Tibial nerve (tissue), 4 donors: ENCODE data around the gene RYR1. TPM values are rescaled to one million over a fixed set of nuclear protein-coding genes. Genes with fewer than 3 reads are reported as not detected.
"Not testable (repeated sequence)": the region's sequence is repeated elsewhere in the genome, so short reads cannot be mapped to it uniquely, and the experiment has no call there.

Experiments
- DNase-seq, 2 donors: peaks; one replicate each; pipeline ENCODE4 v3.0.0-alpha.2; 2019; ENCODE audit warnings: low spot score in 2 of 2
- H3K27ac ChIP-seq, 4 donors: fragments of 200-600 bp; sonication (generic) in 3 of 4; one replicate each; pipeline ENCODE4 v1.5.1; 2017 to 2019; ENCODE audit warnings: mild to moderate bottlenecking in 1 of 4
- H3K27me3 ChIP-seq, 2 donors: fragments of 200-600 bp; sonication (generic) in 1 of 2; one replicate each; pipeline versions ENCODE4 v1.5.1 to v1.6.0; 2017 to 2019
- H3K36me3 ChIP-seq, 3 donors: fragments of 200-600 bp; sonication (generic); one replicate each; pipeline ENCODE4 v1.5.1; 2018 to 2019
- H3K4me1 ChIP-seq, 4 donors: fragments of 200-600 bp; sonication (generic) in 3 of 4; one replicate each; pipeline ENCODE4 v1.5.1; 2017 to 2019
- H3K4me3 ChIP-seq, 4 donors: fragments of 200-600 bp; sonication (generic) in 3 of 4; one replicate each; pipeline ENCODE4 v1.5.1; 2017 to 2019; ENCODE audit warnings: mild to moderate bottlenecking in 1 of 4, moderate library complexity in 1 of 4
- H3K9me3 ChIP-seq, 4 donors: fragments of 200-600 bp; sonication (generic) in 3 of 4; one replicate each; pipeline ENCODE4 v1.5.1; 2017 to 2019
- EP300 ChIP-seq, 2 donors: sonication (generic); formaldehyde crosslinking; IDR thresholded peaks; one replicate each; pipeline ENCODE4 v1.6.1; 2017; ENCODE audit warnings: antibody characterized with exemption in 2 of 2, mild to moderate bottlenecking in 1 of 2
- POLR2A ChIP-seq, 2 donors: fragments of 450-650 bp; IDR thresholded peaks; one replicate each; pipeline ENCODE4 v1.6.1; 2017; ENCODE audit warnings: antibody characterized with exemption in 2 of 2, mild to moderate bottlenecking in 2 of 2, moderate library complexity in 2 of 2
- WGBS, 2 donors: methylation state at CpG; one replicate each; pipeline ENCODE4 v1.1.5; 2018; 5-methylcytosine and 5-hydroxymethylcytosine counted together
- total RNA-seq, 4 donors: library from RNA; depleted of rRNA; stranded (reverse); fragments of >200 nt; gene quantifications; one replicate each; pipeline ENCODE4 v1.1.0, GENCODE V29; 2016
- TF ChIP-seq, protein P1 (sequence below), 5 experiments: fragments of 200-600 bp in 3 of 5; fragments of 450-650 bp in 2 of 5; sonication (generic) in 3 of 5; IDR thresholded peaks; one replicate each; pipeline ENCODE4 v1.5.1; 2016 to 2019; ENCODE audit warnings: antibody characterized with exemption in 5 of 5, mild to moderate bottlenecking in 3 of 5, moderate library complexity in 2 of 5

The RYR1 gene
- total RNA-seq, 4 donors from 2014 or later: 5.7 to 18.1 (median 12.0) TPM

DNA sequence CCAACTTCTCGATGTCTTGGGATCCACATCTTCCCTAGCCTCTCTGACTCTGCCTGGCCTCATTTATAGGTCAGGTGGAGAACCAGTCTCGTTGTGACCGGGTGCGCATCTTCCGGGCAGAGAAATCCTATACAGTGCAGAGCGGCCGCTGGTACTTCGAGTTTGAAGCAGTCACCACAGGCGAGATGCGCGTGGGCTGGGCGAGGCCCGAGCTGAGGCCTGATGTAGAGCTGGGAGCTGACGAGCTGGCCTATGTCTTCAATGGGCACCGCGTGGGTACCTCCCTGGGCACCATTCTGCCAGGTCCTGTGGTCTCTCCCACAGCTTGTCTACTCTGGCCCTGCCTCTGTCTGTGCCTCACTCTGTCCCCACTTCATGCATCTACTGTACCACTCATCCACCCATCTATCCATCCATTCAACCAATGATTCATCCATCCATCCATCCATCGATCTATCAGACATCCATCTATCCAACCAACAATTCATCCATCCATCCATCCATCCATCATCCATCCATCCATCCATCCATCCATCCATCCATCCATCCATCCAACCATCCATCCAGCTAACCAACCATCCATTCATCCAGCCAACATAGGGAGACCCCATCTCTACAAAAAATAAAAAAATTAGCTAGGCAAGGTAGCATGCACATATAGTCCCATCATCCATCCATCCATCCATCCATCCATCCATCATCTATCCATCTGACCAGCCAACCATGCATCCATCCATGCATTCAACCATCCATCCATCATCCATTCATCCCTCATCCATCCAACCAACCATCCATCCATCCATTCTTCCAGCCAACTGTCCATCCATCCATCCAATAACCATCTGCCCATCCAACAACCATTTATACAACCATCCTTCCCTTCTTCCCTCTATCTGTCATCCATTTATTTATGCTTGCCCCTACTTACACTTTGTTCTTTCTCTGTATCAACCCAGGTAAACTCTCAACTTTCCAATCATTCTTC, 34.3 kb downstream of the RYR1 start:
- H3K4me3 ChIP-seq: no peak overlapping the region
- H3K27ac ChIP-seq: no peak overlapping the region
- DNase-seq: no peak
- peaks cover 0 to 4% (median 0%) of the 10 kb centered on the region in 4 donors for H3K9me3 ChIP-seq
- 93 to 96% methylated on average over 17 of the region's 17 CpGs for WGBS, 2 donors
- H3K27me3 ChIP-seq: peaks cover 0 to 4% of the 10 kb centered on the region in 2 donors
- H3K4me1 ChIP-seq: no peaks in the 10 kb centered on the region
- H3K36me3 ChIP-seq: no peaks in the 10 kb centered on the region
- no peak for TF ChIP-seq POLR2A (IDR thresholded peaks at IDR 0.05)
- TF ChIP-seq, protein P1, sequence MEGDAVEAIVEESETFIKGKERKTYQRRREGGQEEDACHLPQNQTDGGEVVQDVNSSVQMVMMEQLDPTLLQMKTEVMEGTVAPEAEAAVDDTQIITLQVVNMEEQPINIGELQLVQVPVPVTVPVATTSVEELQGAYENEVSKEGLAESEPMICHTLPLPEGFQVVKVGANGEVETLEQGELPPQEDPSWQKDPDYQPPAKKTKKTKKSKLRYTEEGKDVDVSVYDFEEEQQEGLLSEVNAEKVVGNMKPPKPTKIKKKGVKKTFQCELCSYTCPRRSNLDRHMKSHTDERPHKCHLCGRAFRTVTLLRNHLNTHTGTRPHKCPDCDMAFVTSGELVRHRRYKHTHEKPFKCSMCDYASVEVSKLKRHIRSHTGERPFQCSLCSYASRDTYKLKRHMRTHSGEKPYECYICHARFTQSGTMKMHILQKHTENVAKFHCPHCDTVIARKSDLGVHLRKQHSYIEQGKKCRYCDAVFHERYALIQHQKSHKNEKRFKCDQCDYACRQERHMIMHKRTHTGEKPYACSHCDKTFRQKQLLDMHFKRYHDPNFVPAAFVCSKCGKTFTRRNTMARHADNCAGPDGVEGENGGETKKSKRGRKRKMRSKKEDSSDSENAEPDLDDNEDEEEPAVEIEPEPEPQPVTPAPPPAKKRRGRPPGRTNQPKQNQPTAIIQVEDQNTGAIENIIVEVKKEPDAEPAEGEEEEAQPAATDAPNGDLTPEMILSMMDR (IDR thresholded peaks at IDR 0.05): no peak
- TF ChIP-seq EP300 (IDR thresholded peaks at IDR 0.05): no peak

DNA sequence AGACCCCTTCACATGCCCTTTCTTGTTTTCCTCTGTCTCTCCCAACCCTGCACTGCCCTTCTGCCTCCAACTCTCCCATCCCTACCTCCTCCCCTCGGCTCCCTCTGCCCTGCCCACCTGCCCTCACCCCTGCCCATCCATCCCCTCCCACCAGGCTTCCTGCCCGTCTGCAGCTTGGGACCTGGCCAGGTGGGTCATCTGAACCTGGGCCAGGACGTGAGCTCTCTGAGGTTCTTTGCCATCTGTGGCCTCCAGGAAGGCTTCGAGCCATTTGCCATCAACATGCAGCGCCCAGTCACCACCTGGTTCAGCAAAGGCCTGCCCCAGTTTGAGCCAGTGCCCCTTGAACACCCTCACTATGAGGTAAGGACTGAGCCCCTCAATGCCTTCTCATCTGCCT, 35.7 kb downstream of the RYR1 start:
- no peak for DNase-seq
- Histone ChIP-seq H3K9me3 (no peaks in the 10 kb centered on the region), H3K4me1 (no peaks in the 10 kb centered on the region), H3K27ac (no peak overlapping the region), H3K36me3 (no peaks in the 10 kb centered on the region), H3K4me3 (no peak overlapping the region), H3K27me3 (peaks cover 0 to 4% of the 10 kb centered on the region in 2 donors)
- 70% methylated on average over 5 of the region's 5 CpGs for WGBS, 2 donors
- TF ChIP-seq EP300 (IDR thresholded peaks at IDR 0.05): no peak

DNA sequence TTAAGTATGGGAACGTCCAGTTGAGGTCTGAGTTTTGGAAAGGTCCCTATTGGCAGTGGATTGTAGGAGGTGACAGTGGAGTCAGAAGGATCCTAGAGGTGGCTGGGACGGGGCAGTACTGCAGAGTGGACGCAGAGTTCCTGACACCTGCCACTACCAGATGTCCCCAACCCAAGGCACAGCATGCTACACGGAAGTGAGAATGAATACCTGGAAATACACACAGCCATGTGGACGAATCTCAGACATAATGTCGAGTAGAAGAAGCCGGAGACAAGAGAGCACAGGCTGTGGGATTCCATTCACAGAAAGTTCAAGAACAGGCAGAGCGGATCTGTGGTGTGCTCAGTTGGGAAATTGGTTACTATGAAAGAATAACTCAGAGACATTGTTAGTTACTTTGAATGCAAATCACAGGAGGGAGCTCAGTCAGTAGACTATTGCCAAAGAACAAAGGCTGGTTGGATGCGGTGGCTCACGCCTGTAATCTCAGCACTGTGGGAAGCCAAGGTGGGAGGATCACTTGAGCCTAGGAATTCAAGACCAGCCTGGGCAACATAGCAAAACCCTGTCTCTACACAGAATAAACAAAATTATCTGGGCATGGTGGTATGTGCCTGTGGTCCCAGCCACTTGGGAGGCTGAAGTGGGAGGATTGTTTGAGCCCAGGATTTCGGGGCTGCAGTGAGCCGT, 37.4 kb downstream of the RYR1 start:
- no peaks in the 10 kb centered on the region for H3K9me3 ChIP-seq
- no peak overlapping the region for H3K27ac ChIP-seq
- WGBS, 2 donors: 77 to 79% methylated on average over 12 of the region's 12 CpGs
- H3K4me1 ChIP-seq: no peaks in the 10 kb centered on the region
- no peaks in the 10 kb centered on the region for H3K36me3 ChIP-seq
- H3K27me3 ChIP-seq: peaks cover 0 to 4% of the 10 kb centered on the region in 2 donors
- TF ChIP-seq, protein P1 (IDR thresholded peaks at IDR 0.05): no peak
- TF ChIP-seq EP300 (IDR thresholded peaks at IDR 0.05): no peak
- DNase-seq: no peak
- H3K4me3 ChIP-seq: no peak overlapping the region

DNA sequence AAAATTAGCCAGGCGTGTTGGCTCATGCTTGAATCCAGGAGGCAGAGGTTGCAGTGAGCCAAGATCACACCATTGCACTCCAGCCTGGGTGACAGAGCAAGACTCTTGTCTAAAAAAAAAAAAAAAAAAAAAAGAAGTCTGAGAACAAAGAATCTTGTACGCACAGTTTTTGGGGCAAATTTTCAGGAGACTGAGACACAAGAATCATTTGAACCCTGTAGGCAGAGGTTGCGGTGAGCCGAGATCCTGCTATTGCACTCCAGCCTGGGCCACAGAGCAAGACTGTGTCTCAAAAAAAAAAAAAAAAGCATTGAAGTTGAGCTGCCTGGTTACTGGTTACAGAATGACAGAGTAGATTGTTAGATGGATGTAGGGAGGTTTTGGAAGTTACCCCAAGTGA, 39.2 kb downstream of the RYR1 start:
- DNase-seq, H3K4me3 ChIP-seq, H3K4me1 ChIP-seq, H3K9me3 ChIP-seq, H3K27me3 ChIP-seq, H3K27ac ChIP-seq, H3K36me3 ChIP-seq: not testable (repeated sequence)
- WGBS, 2 donors: 69 to 76% methylated on average over 4 of the region's 4 CpGs

DNA sequence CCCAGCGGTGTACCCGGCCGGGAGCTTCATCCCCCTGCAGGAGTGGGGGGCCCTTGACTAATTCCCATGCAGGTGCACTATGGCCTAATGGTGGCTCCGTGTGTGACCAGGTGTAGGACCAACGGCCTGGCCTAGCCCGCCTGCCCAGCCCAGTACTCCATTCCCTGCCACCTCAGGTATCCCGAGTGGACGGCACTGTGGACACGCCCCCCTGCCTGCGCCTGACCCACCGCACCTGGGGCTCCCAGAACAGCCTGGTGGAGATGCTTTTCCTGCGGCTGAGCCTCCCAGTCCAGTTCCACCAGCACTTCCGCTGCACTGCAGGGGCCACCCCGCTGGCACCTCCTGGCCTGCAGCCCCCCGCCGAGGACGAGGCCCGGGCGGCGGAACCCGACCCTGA, 39.7 kb downstream of the RYR1 start:
- no peak for DNase-seq
- no peaks in the 10 kb centered on the region for H3K4me1 ChIP-seq
- peaks cover 0 to 12% of the 10 kb centered on the region in 2 donors for H3K27me3 ChIP-seq
- 87 to 92% methylated on average over 20 to 21 of the region's 21 CpGs for WGBS, 2 donors
- H3K4me3 ChIP-seq: no peak overlapping the region
- no peaks in the 10 kb centered on the region for H3K9me3 ChIP-seq
- H3K27ac ChIP-seq: no peak overlapping the region
- H3K36me3 ChIP-seq: no peaks in the 10 kb centered on the region
- TF ChIP-seq EP300 (IDR thresholded peaks at IDR 0.05) (no peak), POLR2A (IDR thresholded peaks at IDR 0.05) (no peak)
- TF ChIP-seq, protein P1 (IDR thresholded peaks at IDR 0.05): no peak

DNA sequence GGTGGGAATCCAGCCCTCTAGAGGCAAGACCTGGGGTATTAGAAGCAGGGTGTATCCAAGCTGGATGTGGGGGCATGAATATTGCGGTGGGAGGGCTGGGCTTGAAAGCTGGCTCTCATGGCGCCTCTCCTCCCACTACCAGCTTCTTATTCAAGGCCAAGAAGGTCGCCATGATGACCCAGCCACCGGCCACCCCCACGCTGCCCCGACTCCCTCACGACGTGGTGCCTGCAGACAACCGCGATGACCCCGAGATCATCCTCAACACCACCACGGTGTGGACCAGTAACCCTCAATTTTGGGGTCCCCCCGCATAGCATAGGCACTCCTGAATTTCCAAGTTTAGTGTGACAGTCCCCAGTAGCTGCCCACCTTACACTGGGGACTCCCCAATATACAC, 41.7 kb downstream of the RYR1 start:
- no peaks in the 10 kb centered on the region for H3K36me3 ChIP-seq
- WGBS, 2 donors: 89% methylated on average over 13 of the region's 13 CpGs
- H3K4me3 ChIP-seq: no peak overlapping the region
- no peak overlapping the region for H3K27ac ChIP-seq
- TF ChIP-seq EP300 (IDR thresholded peaks at IDR 0.05): no peak
- no peak for TF ChIP-seq POLR2A (IDR thresholded peaks at IDR 0.05)
- TF ChIP-seq, protein P1 (IDR thresholded peaks at IDR 0.05): no peak
- DNase-seq: no peak
- H3K27me3 ChIP-seq: peaks cover 0 to 9% of the 10 kb centered on the region in 2 donors
- no peaks in the 10 kb centered on the region for H3K9me3 ChIP-seq
- no peaks in the 10 kb centered on the region for H3K4me1 ChIP-seq
